Lower leg skin (tissue), 3 donors: ENCODE results near the gene MYL5.

Experiments
- CTCF ChIP-seq, 3 donors: fragments of 450-650 bp; IDR thresholded peaks; one replicate each; pipeline ENCODE4 v1.5.1; 2016; ENCODE audit warnings: antibody characterized with exemption in 3 of 3, mild to moderate bottlenecking in 3 of 3, moderate library complexity in 2 of 3
- POLR2A ChIP-seq, 2 donors: fragments of 450-650 bp; IDR thresholded peaks; one replicate each; pipeline ENCODE4 v1.6.1; 2016 to 2017; ENCODE audit warnings: antibody characterized with exemption in 2 of 2, mild to moderate bottlenecking in 1 of 2, moderate library complexity in 1 of 2

GRCh38 chr4:705278-706082, 31.1 kb downstream of the MYL5 start, which contains the start of gene PCGF3:
- TF ChIP-seq CTCF (IDR thresholded peaks at IDR 0.05) (no peak), POLR2A (IDR thresholded peaks at IDR 0.05) (no peak)
